HuH-7 (cell line): ENCODE data around the gene MTRFR.

Experiments used
- DNase-seq: peaks from one replicate; pipeline ENCODE4 v3.0.0; 2011; ENCODE audit warnings: low spot score

MTRFR gene

GRCh38 chr12:123270214-123271000, 37.2 kb downstream of the MTRFR start:
- peak; percentile 57 for DNase-seq

- peak; percentile 78 for DNase-seq
Observed at GRCh38 chr12:123271001-123271668, 37.9 kb downstream of the MTRFR start.

GRCh38 chr12:123273166-123273565, 39.9 kb downstream of the MTRFR start:
- no peak for DNase-seq

GRCh38 chr12:123278101-123278627, 44.9 kb downstream of the MTRFR start:
- no peak for DNase-seq

GRCh38 chr12:123280971-123281370, 47.7 kb downstream of the MTRFR start:
- no peak for DNase-seq

- DNase-seq: no peak
Observed at GRCh38 chr12:123282111-123282510, 48.9 kb downstream of the MTRFR start.

- no peak for DNase-seq
Observed at GRCh38 chr12:123283461-123283860, 50.2 kb downstream of the MTRFR start.

GRCh38 chr12:123284669-123285068, 51.4 kb downstream of the MTRFR start:
- no peak for DNase-seq

GRCh38 chr12:123286652-123287373, 53.6 kb downstream of the MTRFR start:
- DNase-seq: no peak

GRCh38 chr12:123288751-123289346, 55.6 kb downstream of the MTRFR start:
- no peak for DNase-seq

- DNase-seq: no peak
Observed at GRCh38 chr12:123289911-123290310, 56.7 kb downstream of the MTRFR start.

GRCh38 chr12:123293178-123293760, 60.0 kb downstream of the MTRFR start:
- DNase-seq: peak; percentile 50

- DNase-seq: no peak
Observed at GRCh38 chr12:123305136-123305535, 71.9 kb downstream of the MTRFR start.

GRCh38 chr12:123306200-123306599, 73.0 kb downstream of the MTRFR start:
- no peak for DNase-seq
